NK-92 (cell line): ENCODE measurements around the gene SFMBT2.

Source experiments
- DNase-seq: peaks from one replicate; lab custom pipeline; 2025; ENCODE audit not compliant: unreplicated experiment; lab: John Stamatoyannopoulos, UW

Gene SFMBT2

DNA sequence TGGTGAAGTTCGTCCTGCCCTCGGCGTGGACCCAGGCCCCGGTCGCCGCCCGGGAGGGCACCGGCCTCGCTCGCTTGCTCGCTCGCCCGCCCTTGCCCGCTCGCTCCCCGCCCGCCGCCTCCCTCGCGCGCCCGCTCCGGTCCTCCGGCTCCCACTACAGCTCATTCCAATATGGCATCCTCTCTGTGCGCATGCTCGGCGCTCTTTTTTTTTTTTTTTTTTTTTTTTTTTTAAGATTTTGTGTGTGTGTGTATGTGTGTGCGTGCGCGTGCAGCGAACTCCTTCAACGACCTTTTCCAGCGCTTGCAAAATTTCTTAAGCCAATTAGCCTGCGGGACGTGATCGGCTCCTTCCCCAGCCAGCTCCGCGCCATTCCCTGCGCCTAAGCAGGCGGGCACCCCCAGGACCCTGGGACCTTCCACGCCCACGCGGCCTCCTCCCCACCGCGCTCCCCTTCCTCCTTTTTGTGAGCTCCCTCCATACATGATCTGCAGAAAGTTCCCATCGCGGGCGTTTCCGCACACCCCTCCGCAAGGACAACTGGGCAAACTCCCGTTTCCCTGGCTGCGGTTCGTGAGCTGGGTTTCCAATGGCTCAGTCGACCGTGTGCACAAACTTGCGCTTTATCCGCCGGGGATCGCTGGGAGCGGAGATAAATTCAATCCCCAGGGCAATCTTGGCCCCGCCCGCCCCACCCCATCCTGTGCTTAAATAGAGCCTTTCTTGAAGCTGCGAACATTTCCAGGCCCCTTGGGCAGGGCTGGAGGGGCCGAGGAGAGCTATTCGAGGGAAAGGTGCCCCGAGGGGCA is at the start of gene SFMBT2:
Gene SFMBT2 (minus strand): TSS at position 173 of the 809 bp plus-strand sequence. CDS start 29,136 bp downstream, outside the sequence.
- DNase-seq, result no peak

DNA sequence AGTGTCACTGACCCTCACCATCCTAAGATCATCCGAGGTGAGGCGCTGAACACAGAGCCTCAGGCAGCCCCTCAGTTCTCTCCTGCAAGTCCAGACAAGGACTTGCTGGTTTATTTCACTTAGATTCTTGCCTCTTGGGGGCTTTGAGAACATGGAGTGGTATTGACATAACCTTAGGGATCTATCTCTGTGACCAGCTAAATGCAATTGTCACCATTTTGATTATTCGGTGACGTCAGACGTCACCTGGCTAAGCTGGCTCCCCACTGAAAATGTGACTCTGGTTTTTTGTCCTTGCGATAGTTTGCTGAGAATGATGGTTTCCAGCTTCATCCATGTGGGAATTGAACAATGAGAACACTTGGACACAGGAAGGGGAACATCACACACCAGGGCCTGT is 49.2 kb upstream of the SFMBT2 start:
- no peak for DNase-seq

DNA sequence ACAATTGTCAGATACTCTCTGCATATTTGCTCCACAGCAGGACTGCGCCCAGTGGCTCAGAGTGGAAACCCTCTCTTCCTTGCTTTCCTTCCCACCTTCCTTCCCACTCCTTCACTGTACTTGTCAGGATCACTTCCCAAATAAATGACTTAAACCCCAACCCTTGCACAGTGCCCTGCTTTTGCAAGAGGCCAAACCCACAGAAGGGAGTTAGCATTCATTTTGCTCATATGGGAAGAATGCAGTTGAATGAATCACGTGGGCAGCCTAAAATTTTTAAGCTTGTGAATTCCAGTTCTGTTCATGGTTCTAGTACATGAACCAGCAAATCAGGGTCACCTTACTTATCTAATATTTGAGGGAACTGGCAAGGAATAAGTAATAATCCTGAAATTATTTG is 47.7 kb upstream of the SFMBT2 start:
- no peak for DNase-seq

DNA sequence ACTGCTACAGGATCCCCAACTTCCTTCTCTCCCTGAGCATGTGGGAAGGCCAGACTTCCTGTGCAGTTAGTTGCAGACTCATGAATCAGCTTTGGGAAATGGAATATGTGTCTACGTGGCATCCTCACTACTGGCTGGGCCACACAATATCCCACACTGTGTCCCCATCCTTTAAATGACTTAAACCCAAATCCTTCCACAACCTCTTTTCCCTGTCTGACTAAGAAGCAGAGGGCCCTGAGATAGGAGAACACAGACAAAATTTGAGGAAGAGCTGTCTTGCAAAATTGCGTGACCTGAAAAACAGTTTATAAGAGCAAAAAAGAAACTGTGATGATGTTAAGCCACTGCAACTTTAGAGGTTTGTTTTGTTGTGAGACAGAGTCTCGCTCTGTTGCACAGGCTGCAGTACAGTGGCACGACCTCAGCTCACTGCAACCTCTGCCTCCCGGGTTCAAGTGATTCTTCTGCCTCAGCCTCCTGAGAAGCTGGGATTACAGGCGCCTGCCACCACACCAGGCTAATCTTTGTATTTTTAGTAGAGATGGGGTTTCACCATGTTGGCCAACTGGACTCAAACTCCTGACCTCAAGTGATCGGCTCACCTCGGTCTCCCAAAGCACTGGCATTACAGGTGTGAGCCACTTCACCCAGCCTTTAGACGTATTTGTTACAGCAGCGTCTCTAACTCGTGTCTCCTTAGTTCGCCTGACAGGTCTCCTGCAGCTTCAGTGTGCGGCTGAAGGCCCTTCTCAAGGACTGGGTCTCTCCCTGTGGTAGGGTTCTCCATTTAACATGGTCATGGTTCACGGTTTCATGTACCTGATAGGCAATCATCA is 46.9 kb upstream of the SFMBT2 start:
- no peak for DNase-seq

DNA sequence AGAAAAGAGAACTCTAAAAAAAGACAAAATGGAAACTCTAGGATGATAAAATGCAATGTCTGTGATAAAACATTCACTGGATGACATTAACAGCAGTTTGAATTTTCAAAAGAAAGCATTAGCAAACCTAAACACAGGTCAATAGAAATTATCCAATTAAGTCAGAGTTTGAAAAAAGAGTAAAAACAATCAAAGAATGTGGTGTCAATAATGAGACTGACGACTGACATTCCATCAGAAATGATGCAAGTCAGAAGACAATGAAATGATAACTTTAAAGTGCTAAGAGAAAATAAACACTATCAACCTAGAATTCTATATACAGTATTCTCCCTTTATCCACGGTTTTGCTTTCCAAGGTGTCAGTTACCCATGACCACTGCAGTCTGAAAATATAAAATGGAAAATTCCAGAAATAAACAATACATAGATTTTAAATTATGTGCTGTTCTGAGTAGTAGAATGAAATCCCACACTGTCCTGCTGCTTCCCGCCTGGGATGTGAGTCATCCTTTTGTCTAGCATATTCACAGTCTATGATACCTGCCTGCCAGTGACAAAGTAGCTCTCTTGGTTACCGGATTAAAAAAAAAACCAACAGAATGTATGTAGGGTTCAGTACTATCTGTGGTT is 38.3 kb upstream of the SFMBT2 start:
- no peak for DNase-seq

DNA sequence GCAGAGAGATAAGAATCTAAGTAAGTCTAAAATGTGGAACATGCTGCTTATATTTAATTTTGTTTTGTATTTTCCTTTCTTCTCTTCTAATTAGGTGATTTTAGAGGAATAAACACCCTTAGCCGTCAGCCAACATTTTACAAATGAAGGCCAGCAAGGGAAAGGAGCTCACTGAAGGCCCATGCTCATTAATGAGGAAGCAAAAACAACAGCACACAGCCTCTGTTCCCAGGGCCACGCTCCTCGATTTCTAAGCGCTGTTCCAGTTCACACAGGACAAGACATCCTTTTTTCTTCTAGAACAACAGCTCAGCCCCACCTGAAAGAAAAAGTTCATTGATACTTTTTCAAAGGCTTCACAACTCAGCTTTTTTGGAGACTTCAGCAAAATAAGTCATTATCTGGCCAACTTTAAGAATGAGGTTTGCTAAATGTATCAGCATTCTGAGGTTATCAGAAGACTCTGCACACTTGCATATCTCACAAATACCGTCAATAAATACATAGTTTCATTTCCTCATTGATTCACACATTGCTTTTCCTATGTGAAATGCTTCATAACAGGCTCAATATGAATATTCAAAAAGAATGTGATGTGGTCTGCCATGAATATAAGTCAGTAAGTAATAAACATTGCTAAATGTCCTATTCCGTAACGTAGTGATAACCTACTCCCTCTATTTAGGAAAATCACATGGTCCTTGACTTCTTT is 34.8 kb upstream of the SFMBT2 start:
- no peak for DNase-seq

DNA sequence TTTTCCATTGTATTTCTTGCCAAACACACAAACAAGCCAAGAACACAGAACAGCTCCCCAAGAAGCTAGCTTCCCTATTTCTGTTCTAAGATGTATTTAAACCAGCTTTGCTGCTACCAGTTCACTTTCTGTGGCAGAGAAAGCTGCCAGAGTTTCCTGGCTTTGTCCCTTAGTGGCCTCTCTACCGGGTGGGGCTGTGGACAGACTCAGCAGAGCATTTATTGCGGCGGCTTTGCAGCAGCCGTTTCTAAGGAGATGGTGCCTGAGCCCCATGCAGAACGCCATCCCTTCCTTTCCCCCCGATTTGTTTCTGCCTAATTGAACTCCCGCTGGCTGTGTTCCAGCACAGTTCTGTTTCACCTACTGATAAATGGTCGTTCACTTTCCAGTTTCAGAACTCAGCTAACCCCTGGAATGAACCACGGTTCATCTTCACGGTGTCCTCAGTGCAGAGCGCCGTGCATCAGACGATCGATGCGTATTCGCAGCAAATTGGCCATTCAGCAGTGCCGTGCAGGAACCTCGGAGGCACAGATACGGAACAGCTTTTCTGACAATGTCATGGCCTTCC is 33.8 kb upstream of the SFMBT2 start:
- no peak for DNase-seq

DNA sequence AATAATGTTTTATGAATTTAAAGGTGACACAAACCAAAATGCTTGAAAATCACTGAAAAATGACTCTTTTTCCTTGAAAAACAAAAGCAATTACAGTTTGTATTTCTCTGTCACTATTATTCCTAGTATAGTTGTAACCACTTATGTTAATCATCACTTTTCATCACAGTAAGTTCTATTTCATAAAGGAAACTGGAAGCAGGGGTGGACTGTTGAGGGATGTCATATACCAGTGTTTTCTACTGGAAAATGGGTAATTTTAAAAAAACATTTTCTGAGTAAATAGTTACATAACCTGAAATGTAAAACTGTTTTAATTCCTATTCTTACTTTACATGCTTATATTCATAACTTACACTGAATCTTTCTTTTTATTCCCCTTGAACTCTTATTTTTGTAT is 32.2 kb upstream of the SFMBT2 start:
- DNase-seq, result no peak

DNA sequence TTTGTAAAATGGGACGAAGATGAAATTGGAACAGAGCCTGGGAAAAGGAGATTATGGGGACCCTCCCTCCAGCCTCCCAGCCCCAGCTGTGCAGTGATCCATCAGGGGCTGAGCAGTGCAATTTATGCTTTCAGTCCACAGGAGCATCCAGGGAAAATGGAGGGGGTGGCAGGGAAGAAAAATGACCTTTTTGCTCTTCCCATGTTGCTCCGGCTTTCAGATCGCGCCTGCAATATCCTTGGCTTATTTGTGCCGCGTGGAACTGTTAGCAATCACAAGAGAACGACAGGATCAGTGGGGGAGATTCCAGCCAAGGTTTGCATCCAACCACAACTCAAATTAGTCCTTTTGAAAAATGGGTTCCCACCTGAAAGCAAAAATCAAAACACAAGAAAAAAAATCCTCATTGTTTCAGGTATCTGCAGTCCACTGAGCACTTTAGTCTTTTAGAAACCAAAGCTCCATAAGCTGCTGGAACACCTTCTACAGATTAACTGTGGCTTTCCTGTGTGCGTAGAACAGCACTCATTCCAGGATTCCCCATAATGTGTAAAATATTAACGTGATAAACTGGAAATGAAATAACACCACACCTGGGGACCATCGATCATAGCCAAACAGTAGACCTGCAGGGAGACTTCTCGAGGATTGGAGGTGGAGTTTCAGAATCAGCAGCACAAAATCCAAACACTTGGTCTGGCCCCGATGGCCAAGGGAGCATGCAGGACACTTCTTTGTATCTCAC is 30.7 kb upstream of the SFMBT2 start:
- no peak for DNase-seq

DNA sequence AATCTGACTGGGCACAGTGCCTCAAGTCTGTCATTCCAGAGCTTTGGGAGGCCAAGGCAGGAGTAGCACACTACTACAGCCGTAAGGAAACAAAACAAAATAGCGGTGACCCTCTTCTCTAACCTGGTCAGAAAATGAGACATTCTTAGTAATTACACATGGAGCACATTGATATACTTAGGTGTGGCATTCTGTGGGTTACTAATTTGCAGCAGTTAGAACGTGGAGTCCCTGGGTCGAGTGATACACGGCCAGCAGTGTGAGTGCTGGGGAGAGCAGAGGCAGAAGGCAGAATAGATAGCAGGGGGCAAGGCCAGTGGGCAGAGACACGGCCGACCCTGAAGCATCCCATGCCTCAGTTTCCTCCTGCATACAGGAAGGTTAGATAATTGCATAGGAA is 28.9 kb upstream of the SFMBT2 start:
- no peak for DNase-seq

DNA sequence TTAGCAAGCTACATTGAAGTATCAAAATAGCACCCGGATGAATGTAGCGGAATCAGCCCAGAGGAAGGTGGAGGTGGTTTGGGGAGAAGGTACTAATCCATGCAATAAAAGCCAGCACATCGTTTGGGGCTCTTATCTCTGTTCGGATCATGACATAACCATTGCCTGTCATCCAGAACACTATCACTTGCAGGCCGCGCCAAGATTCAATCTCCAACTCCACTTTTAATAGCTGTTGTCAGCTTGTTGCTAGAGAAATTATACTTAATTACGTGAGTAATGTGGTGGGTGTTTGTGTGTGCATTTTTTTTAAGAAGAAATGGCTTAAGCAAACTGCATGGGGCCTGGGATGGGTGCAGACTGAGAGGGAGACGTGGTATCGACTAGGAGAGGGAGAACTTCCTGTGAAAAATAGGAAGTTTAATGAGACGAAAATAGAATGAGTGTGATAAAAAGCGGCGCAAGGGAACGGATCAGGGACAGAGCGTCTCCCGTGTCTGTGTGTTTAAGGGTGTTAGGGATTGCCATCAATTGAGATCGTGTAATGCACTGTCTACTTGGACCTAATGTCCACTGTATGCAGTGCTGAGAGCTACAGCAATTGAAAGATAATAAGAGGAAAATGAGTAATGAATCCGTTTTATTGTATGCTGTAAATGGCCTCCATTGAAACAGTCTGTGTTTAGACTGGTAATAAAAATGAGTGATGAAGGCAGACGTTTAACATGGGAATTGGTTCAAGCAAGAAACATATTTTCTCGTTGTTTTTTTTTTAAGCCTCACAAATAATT is 27.6 kb upstream of the SFMBT2 start:
- no peak for DNase-seq

DNA sequence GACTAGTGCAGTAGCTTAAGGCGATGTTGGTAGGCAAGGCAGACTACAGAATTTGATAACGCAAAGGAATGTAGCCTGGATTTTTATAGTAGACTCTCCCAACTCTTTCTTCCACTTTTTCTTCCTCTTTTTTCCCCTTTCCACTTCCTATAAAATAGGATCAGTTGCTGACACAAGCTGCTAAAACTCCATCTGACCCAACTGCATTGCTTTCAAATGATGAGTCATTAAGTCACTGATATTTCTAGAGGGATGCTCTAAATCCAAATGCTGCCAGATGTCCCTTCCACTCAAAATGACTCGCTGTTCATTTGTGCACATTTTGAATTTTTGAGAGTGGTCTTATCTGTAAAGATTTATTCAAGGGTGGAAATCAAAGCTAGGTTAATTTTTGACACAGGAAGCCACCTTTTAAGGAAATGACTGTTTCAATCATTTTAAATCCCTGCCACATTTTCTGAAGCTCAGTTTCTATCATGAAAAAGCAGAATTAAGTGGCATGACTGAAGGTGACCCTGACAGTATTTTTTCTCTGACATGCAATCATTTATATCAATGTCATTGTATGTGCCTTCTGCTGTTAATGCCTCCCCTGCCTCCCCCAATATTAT is 25.8 kb upstream of the SFMBT2 start:
- no peak for DNase-seq

DNA sequence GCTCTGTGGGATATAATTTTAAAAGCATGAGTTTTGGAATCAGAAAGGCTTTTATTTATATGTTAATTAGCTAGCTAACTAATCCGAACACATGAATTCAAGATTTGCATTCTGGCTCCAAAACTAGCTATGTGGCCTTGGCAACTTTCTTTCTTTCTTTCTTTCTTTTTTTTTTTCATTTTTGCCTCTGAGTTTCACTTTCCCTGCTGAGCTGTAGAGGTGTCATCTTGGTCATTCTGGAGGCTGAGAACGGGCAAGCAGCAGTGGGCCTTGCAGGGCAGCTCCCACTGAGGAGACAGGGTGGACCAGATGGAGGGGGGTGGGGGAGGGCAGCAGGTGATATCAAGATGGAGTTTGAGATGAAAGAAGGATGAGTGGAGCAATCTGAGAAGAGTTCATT is 24.8 kb upstream of the SFMBT2 start:
- DNase-seq, result no peak

DNA sequence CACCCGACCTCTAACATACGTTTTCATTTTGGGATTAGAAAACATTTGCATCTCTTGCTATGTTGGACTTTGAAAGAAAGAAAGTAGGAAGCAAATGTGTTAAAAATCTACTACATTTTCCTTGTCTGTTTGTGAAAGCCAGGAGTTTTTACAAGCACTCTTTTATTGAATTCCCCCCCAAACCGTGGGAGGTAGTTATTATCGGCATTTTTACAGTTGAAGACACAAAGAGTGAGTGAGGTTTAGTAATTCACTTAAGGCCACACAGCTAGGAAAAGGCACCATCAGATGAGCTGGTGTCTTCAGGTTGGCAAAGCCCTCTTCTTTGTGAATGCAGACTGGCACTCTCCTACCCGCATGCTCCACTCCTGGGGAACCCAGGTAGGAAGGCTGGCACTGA is 23.5 kb upstream of the SFMBT2 start:
- DNase-seq, result no peak

DNA sequence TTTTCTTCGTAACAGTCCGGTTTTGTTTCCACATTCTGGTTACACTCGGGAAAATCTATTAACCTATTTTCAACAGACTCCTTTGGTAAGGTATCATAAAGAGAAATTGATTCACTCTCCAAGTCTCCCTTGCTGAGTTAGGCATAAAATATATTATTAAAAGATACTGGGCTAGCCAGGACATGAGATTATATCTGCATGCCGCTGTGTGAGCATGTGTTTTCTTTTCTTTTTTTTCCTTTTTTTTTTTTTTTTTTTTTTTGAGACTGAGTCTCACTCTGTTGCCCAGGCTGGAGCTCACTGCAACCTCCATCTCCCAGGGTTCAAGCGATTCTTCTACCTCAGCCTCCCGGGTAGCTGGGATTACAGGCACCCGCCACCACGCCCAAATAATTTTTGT is 23.0 kb upstream of the SFMBT2 start:
- DNase-seq, result no peak

DNA sequence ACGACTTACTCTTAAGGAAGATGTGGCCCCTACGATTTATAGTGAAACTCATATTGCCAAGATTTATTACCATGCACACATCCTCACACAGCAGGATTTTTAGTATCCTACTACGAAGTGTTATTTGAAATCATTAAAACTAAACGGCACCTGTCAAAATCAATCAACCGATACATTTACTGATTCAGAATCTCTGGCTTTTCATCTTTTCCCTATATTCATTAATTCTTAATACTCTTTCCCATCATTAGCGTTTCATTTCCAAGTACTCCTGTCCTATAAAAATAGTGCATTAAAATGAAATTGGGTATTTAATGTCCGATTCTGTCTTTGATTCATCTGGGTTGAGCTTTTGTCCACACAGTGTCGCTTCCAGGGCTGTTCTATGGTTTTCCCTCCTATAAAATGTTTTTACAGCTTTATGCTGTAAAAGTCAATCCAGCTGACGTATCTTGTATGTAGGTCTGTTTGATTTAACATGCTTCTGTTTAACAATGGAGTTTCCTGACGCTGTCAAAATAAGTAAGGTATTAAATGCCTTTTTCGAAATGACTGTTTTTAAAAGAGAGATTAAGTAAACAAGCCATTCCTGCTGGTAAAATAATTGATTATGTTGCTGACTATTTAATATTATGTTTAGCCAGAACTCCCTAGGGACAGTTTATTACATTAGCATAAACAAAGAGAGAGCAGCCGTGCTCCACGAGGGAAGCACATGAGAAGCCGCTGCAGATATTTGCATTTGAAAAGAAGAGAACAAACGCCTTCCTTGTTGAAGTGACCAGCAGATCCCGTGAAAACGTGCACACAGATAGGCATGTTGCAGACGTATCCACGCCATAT is 22.3 kb upstream of the SFMBT2 start:
- DNase-seq, result no peak

DNA sequence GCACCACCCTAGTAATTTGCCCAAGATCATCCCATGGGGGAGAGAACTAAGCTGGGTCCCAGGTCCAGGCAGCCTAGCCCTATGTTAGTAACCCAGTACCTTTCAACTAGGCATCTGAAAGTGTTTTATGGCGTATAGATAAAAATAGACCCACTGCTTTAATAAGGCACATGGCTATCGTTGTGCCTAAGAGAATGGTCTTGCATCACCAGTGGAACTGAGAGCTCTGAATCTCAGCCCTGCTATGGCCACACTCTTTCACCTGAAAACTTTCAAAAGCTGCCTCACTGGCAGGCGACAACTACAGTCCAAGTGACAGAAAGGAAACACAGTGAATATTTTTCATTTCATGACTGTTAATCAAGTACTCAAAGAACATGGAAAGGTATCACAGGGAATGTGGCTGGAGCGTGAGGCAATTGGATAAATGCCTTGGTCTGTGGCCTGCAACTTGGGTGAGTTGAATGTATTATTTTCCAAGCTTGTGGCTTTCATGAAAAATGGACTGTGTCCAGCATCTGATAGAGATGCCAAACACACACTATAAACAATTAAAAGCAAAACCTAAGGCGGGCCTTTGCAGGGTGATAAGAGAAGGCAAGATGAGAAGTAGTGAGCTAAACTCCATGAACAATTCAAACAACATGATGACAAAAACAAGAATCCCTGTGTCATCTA is 18.0 kb upstream of the SFMBT2 start:
- DNase-seq, result no peak

DNA sequence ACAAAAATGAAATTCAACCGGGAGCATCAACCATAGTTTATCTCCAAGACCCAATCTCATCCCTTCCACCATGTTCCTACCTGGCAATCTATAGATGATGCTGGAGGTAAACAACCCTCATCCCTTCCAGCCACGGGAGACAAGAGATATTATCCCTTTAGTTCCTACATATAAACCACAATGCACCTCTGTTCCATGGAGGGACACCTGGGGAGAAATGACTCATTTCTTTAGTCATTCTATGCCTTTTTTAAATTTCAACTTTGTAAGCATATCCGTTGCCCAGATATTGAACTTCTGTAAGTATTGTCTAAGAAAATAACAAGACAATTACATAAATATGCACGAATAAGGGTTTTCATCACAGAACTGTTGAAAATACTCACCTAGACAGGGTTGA is 15.5 kb upstream of the SFMBT2 start:
- no peak for DNase-seq
